T-helper 1 cell treated with Interleukin-12 subunit alpha and Interleukin-12 subunit beta and Interleukin-4 antibody, amounts not matched to agents 30 ng/mL and 1 ng/mL, for 36 hours (primary cell): ENCODE data around the gene HDAC4. TPM values are rescaled to one million over a fixed set of nuclear protein-coding genes. Genes with fewer than 3 reads are reported as not detected.

Experiments
- intact Hi-C: fragments of 100-400 bp; cut with micrococcal nuclease; formaldehyde crosslinking; loops from one replicate; pipeline ENCODE4 v1.15.1; 2024
- total RNA-seq: library from RNA; stranded (reverse); gene quantifications from 2 replicates; pipeline ENCODE4 v1.2.3, GENCODE V29; 2022

Gene HDAC4
- total RNA-seq, 1 donor from 2014 or later, result 82.1 TPM

GRCh38 chr2:239385096-239386000 is 15.5 kb downstream of the HDAC4 start:
- intact Hi-C loops, result no loop called here

GRCh38 chr2:239383759-239384156 is 17.1 kb downstream of the HDAC4 start:
- intact Hi-C loops, result loop anchor here (5.0 kb wide), 1 partner anchor 754 kb away; the partner anchor contains the start of gene COPS9

- intact Hi-C loops, result loop anchor here (5.0 kb wide), 1 partner anchor 754 kb away; the partner anchor contains the start of gene COPS9
Measured at GRCh38 chr2:239383036-239383758, 17.6 kb downstream of the HDAC4 start.

GRCh38 chr2:239382384-239382880 is 18.4 kb downstream of the HDAC4 start:
- intact Hi-C loops, result loop anchor here (5.0 kb wide), 1 partner anchor 755 kb away; the partner anchor contains the start of gene COPS9

- intact Hi-C loops, result loop anchor here (1.0 to 5.0 kb wide), 9 partner anchors 12 to 756 kb away; partner anchors contain the start of genes COPS9 and HDAC4
Measured at GRCh38 chr2:239381709-239382134, 19.1 kb downstream of the HDAC4 start.

GRCh38 chr2:239380831-239381708 is 19.8 kb downstream of the HDAC4 start:
- intact Hi-C loops, result loop anchor here (1.0 to 5.0 kb wide), 9 partner anchors 12 to 756 kb away; partner anchors contain the start of genes COPS9 and HDAC4

- intact Hi-C loops, result loop anchor here (2.0 to 5.0 kb wide), 2 partner anchors 105 to 758 kb away; partner anchors contain the start of gene COPS9
Measured at GRCh38 chr2:239379641-239380170, 21.1 kb downstream of the HDAC4 start.

GRCh38 chr2:239378918-239379640 is 21.7 kb downstream of the HDAC4 start:
- intact Hi-C loops, result no loop called here

- intact Hi-C loops, result no loop called here
Measured at GRCh38 chr2:239378021-239378917, 22.6 kb downstream of the HDAC4 start.

GRCh38 chr2:239377591-239377990 is 23.2 kb downstream of the HDAC4 start:
- intact Hi-C loops, result no loop called here

GRCh38 chr2:239376942-239377531 is 23.8 kb downstream of the HDAC4 start:
- intact Hi-C loops, result no loop called here

- intact Hi-C loops, result no loop called here
Measured at GRCh38 chr2:239376351-239376750, 24.5 kb downstream of the HDAC4 start.

- intact Hi-C loops, result no loop called here
Measured at GRCh38 chr2:239375278-239376061, 25.4 kb downstream of the HDAC4 start.

- intact Hi-C loops, result no loop called here
Measured at GRCh38 chr2:239374896-239375277, 25.9 kb downstream of the HDAC4 start.

GRCh38 chr2:239372835-239373234 is 28.0 kb downstream of the HDAC4 start:
- intact Hi-C loops, result no loop called here

GRCh38 chr2:239371726-239372686 is 28.8 kb downstream of the HDAC4 start:
- intact Hi-C loops, result no loop called here
